ENCODE results near the gene HLA-DMB. TPM values are rescaled to one million over a fixed set of nuclear protein-coding genes. Genes with fewer than 3 reads are reported as not detected.
A peak's percentile ranks its signal among the peaks of the same experiment; 100 is the strongest.

The HLA-DMB gene
- total RNA-seq, 1 experiment from 2014 or later, result 1.7 TPM

DNA sequence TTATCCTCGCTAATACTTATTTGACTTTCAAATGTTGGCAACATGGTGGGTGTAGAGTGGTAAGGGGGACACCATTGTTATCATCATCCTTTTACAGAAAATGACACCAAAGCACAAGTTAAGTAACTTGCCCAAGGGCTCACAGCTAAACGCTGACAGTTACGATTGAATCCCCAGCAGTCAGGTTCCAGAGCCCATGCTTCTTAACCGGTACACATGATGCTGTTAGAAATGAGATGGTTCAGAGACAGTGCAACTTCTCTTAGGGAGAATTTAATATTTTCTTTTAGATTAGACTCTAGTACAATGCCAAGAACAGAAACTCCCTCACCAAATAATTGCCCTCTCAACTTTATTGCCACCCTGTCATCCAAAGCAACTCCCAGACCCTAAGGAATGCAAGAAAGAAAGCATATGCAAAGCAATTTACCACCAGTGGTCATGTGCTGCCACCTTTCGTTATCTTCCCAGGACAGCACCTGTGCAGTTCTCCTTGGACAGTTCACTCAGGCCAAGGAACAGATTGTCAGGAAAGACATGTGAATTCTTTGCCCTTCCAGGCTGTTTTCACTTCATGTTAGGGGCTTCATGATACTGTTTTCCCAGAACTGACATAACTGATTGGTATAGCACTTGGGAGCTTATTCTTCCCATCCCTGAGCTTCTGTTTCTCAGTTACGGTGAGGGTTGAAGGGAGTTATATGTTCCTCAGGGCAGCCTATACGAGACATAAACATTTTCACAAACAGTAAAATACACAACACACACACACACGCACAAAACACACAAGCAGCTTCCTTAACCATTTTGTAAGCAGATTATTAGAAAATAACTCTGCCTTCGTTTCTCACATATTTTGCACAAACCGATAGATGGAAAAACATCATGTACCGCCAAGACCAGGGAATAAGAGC, 7.0 kb upstream of the HLA-DMB start:
- no peaks in the 10 kb centered on the region for H3K79me1 ChIP-seq (ENCODE audit: insufficient read depth, low read depth, low read length, poor library complexity, severe bottlenecking)
- H2AFZ ChIP-seq (ENCODE audit: low read length), result no peak overlapping the region
- no peak overlapping the region for H4K8ac ChIP-seq (replicated peaks; ENCODE audit: insufficient read length, low read depth, low read length)
- H3K4me2 ChIP-seq (ENCODE audit: insufficient read depth, insufficient read length, low read length), result no peak overlapping the region
- no peaks in the 10 kb centered on the region for H3K79me2 ChIP-seq (ENCODE audit: insufficient read depth, low read length)
- Mint-ChIP-seq H3K4me3 (no peak overlapping the region), H3K9me3 (no peaks in the 10 kb centered on the region), H3K27me3 (ENCODE audit: low read depth) (peaks cover 3% of the 10 kb centered on the region; the same call in 1 of the 2 replicates), H3K27ac (no peak overlapping the region; a peak in 2 of 7 replicates), H3K36me3 (ENCODE audit: insufficient read depth in 1 of 3, low read depth in 3 of 3) (no peaks in the 10 kb centered on the region), H3K4me1 (peaks cover 13 to 14% of the 10 kb centered on the region in 2 experiments)
- no peak overlapping the region for H3K27ac ChIP-seq (ENCODE audit: insufficient read length, low read depth, low read length)
- H3K23ac ChIP-seq (ENCODE audit: insufficient read length, low read depth, low read length), result no peak overlapping the region
- H3K9ac ChIP-seq (ENCODE audit: extremely low read depth, insufficient read length, low read length), result no peak overlapping the region
- no peak overlapping the region for H3K14ac ChIP-seq (ENCODE audit: insufficient read depth, low read length)
- H3K18ac ChIP-seq (ENCODE audit: insufficient read length, low read depth, low read length), result no peak overlapping the region
- peaks cover 3% of the 10 kb centered on the region; the same call in 1 of the 2 replicates for H3K4me1 ChIP-seq (ENCODE audit: insufficient read depth, low read length)
- H2BK120ac ChIP-seq (ENCODE audit: low read depth, low read length, poor library complexity, severe bottlenecking), result no peak overlapping the region
- H4K5ac ChIP-seq (ENCODE audit: insufficient read length, low read depth, low read length), result no peak overlapping the region
- H4K20me1 ChIP-seq (ENCODE audit: control insufficient read depth, insufficient read depth, insufficient read length), result no peaks in the 10 kb centered on the region
- no peak overlapping the region for H3K56ac ChIP-seq (ENCODE audit: insufficient read length, low read depth, low read length)
- no peak overlapping the region for H4K91ac ChIP-seq (ENCODE audit: insufficient read length, low read depth, low read length)
- H2AK5ac ChIP-seq (ENCODE audit: insufficient read length, low read length), result no peak overlapping the region
- no peak overlapping the region for H2BK5ac ChIP-seq (ENCODE audit: insufficient read length, low read length)
- peak; percentile 69 for DNase-seq
- TF ChIP-seq, protein P1, sequence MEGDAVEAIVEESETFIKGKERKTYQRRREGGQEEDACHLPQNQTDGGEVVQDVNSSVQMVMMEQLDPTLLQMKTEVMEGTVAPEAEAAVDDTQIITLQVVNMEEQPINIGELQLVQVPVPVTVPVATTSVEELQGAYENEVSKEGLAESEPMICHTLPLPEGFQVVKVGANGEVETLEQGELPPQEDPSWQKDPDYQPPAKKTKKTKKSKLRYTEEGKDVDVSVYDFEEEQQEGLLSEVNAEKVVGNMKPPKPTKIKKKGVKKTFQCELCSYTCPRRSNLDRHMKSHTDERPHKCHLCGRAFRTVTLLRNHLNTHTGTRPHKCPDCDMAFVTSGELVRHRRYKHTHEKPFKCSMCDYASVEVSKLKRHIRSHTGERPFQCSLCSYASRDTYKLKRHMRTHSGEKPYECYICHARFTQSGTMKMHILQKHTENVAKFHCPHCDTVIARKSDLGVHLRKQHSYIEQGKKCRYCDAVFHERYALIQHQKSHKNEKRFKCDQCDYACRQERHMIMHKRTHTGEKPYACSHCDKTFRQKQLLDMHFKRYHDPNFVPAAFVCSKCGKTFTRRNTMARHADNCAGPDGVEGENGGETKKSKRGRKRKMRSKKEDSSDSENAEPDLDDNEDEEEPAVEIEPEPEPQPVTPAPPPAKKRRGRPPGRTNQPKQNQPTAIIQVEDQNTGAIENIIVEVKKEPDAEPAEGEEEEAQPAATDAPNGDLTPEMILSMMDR (conservative IDR thresholded peaks at IDR 0.05), result peak; percentile 83
- H3K4ac ChIP-seq (ENCODE audit: low read depth, low read length), result no peak overlapping the region
- H2BK12ac ChIP-seq (ENCODE audit: insufficient read length, low read depth, low read length), result no peak overlapping the region
- WGBS (ENCODE audit: extremely low coverage, insufficient read length, low lambda C conversion rate), result no CpG with 5 or more reads among the region's 11 CpGs
- no peaks in the 10 kb centered on the region for H3K9me3 ChIP-seq (ENCODE audit: control insufficient read depth, low read depth, low read length)
- H2BK15ac ChIP-seq (ENCODE audit: low read depth, low read length), result no peak overlapping the region
- no peak overlapping the region for H2BK20ac ChIP-seq (ENCODE audit: low read depth, low read length, poor library complexity, severe bottlenecking)
- no peak overlapping the region for H3T11ph ChIP-seq (ENCODE audit: low read length)
- no peaks in the 10 kb centered on the region for H3K23me2 ChIP-seq (ENCODE audit: insufficient read length, low read depth, low read length, poor library complexity, severe bottlenecking)
- no peaks in the 10 kb centered on the region for H3K27me3 ChIP-seq (ENCODE audit: insufficient read depth, low read length)
